Measurements from ENCODE around the gene EXOC2.

EXOC2 gene

DNA sequence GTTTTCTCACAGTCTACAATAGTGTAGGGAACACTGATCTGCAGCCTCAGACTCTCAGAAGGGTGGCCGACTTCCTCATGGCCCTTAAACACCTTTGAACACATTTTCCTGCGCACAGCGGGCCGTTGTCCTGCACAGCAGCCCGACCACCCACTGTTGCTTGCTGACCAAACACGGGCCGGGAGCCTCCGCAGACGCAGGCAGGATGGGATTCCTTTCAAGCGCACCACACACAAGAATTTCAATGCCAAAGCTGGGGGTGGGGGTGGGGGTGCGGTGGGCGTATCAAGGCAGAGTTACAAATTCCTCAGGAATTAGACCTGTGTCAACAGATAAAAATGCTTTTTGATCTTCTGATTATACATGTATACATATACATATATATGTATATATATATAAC lies 110.6 kb downstream of the EXOC2 start:
- TF ChIP-seq, protein P1, sequence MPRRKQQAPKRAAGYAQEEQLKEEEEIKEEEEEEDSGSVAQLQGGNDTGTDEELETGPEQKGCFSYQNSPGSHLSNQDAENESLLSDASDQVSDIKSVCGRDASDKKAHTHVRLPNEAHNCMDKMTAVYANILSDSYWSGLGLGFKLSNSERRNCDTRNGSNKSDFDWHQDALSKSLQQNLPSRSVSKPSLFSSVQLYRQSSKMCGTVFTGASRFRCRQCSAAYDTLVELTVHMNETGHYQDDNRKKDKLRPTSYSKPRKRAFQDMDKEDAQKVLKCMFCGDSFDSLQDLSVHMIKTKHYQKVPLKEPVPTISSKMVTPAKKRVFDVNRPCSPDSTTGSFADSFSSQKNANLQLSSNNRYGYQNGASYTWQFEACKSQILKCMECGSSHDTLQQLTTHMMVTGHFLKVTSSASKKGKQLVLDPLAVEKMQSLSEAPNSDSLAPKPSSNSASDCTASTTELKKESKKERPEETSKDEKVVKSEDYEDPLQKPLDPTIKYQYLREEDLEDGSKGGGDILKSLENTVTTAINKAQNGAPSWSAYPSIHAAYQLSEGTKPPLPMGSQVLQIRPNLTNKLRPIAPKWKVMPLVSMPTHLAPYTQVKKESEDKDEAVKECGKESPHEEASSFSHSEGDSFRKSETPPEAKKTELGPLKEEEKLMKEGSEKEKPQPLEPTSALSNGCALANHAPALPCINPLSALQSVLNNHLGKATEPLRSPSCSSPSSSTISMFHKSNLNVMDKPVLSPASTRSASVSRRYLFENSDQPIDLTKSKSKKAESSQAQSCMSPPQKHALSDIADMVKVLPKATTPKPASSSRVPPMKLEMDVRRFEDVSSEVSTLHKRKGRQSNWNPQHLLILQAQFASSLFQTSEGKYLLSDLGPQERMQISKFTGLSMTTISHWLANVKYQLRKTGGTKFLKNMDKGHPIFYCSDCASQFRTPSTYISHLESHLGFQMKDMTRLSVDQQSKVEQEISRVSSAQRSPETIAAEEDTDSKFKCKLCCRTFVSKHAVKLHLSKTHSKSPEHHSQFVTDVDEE (CRISPR knock-in tag; IDR thresholded peaks at IDR 0.05): no peak
- TF ChIP-seq TOX (CRISPR knock-in tag; IDR thresholded peaks at IDR 0.05; ENCODE audit: borderline replicate concordance) (no peak), CSDC2 (CRISPR knock-in tag; IDR thresholded peaks at IDR 0.05) (no peak), ZNF70 (CRISPR knock-in tag; IDR thresholded peaks at IDR 0.05) (no peak), ZNF8 (CRISPR knock-in tag; IDR thresholded peaks at IDR 0.05) (no peak), RARB (CRISPR knock-in tag; IDR thresholded peaks at IDR 0.05) (no peak), TCF4 (CRISPR knock-in tag; IDR thresholded peaks at IDR 0.05; ENCODE audit: borderline replicate concordance) (no peak), ZFP30 (CRISPR knock-in tag; IDR thresholded peaks at IDR 0.05) (no peak), PPARA (CRISPR knock-in tag; IDR thresholded peaks at IDR 0.05; ENCODE audit: borderline replicate concordance) (no peak), ZNF565 (CRISPR knock-in tag; conservative IDR thresholded peaks at IDR 0.05; ENCODE audit: low read depth) (no peak), CSRNP3 (CRISPR knock-in tag; IDR thresholded peaks at IDR 0.05) (no peak), ISL1 (CRISPR knock-in tag; IDR thresholded peaks at IDR 0.05) (no peak)
- TF ChIP-seq, protein P2, sequence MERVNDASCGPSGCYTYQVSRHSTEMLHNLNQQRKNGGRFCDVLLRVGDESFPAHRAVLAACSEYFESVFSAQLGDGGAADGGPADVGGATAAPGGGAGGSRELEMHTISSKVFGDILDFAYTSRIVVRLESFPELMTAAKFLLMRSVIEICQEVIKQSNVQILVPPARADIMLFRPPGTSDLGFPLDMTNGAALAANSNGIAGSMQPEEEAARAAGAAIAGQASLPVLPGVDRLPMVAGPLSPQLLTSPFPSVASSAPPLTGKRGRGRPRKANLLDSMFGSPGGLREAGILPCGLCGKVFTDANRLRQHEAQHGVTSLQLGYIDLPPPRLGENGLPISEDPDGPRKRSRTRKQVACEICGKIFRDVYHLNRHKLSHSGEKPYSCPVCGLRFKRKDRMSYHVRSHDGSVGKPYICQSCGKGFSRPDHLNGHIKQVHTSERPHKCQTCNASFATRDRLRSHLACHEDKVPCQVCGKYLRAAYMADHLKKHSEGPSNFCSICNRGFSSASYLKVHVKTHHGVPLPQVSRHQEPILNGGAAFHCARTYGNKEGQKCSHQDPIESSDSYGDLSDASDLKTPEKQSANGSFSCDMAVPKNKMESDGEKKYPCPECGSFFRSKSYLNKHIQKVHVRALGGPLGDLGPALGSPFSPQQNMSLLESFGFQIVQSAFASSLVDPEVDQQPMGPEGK (CRISPR knock-in tag; IDR thresholded peaks at IDR 0.05; ENCODE audit: borderline replicate concordance): no peak
- TF ChIP-seq, protein P3, sequence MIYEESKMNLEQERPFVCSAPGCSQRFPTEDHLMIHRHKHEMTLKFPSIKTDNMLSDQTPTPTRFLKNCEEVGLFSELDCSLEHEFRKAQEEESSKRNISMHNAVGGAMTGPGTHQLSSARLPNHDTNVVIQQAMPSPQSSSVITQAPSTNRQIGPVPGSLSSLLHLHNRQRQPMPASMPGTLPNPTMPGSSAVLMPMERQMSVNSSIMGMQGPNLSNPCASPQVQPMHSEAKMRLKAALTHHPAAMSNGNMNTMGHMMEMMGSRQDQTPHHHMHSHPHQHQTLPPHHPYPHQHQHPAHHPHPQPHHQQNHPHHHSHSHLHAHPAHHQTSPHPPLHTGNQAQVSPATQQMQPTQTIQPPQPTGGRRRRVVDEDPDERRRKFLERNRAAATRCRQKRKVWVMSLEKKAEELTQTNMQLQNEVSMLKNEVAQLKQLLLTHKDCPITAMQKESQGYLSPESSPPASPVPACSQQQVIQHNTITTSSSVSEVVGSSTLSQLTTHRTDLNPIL (CRISPR knock-in tag; IDR thresholded peaks at IDR 0.05; ENCODE audit: low read depth): no peak
- no peak for ATAC-seq

- ATAC-seq: peak; percentile 79
These were observed 113.6 kb downstream of the EXOC2 start for GRCh38 chr6:579339-579738.

More at GRCh38 chr6:579339-579738, 113.6 kb downstream of the EXOC2 start:
- TF ChIP-seq TOX (CRISPR knock-in tag; IDR thresholded peaks at IDR 0.05; ENCODE audit: borderline replicate concordance) (no peak), ZFP30 (CRISPR knock-in tag; IDR thresholded peaks at IDR 0.05) (no peak), ESRRG (CRISPR knock-in tag; IDR thresholded peaks at IDR 0.05) (no peak), SNAI2 (CRISPR knock-in tag; IDR thresholded peaks at IDR 0.05) (no peak), ZNF565 (CRISPR knock-in tag; conservative IDR thresholded peaks at IDR 0.05; ENCODE audit: low read depth) (no peak), RARB (CRISPR knock-in tag; IDR thresholded peaks at IDR 0.05) (no peak), GLIS3 (CRISPR knock-in tag; IDR thresholded peaks at IDR 0.05) (no peak), OSR1 (CRISPR knock-in tag; IDR thresholded peaks at IDR 0.05) (no peak), BACH2 (CRISPR knock-in tag; IDR thresholded peaks at IDR 0.05; ENCODE audit: borderline replicate concordance) (no peak), TCF4 (CRISPR knock-in tag; IDR thresholded peaks at IDR 0.05; ENCODE audit: borderline replicate concordance) (no peak), ISL1 (CRISPR knock-in tag; IDR thresholded peaks at IDR 0.05) (no peak), CSRNP3 (CRISPR knock-in tag; IDR thresholded peaks at IDR 0.05) (no peak), POU6F1 (CRISPR knock-in tag; IDR thresholded peaks at IDR 0.05; ENCODE audit: borderline replicate concordance, low read depth) (no peak), CSDC2 (CRISPR knock-in tag; IDR thresholded peaks at IDR 0.05) (no peak), ZC3H10 (CRISPR knock-in tag; IDR thresholded peaks at IDR 0.05) (no peak)
- TF ChIP-seq, protein P2 (CRISPR knock-in tag; IDR thresholded peaks at IDR 0.05; ENCODE audit: borderline replicate concordance): no peak

Data from SK-N-SH treated with all-trans-retinoic acid at 6 μM for 48 hours (cell line).